ENCODE data around the gene EIF4G3.
A peak's percentile ranks its signal among the peaks of the same experiment; 100 is the strongest.

The EIF4G3 gene

DNA sequence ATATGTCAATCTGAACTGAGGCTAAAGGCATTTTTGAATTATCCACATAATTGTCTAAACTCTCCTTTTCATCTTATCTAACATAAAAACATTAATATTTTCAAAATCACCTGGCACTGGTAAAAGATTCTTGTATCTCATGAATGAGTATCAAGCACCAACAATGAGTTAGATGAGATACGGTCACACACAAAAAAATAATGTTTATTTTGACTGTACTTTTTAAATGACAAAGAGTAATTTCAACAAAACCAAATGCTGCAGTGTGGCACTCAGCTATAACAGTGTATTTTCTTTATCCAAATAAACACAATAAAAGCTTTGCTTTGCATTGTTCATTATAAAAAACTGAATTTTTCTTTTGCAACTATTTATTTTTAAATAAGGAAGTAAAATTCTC, 59.5 kb downstream of the EIF4G3 start:
- H3K9me3 ChIP-seq = no peaks in the 10 kb centered on the region
- H3K36me3 ChIP-seq = no peaks in the 10 kb centered on the region
- no peaks in the 10 kb centered on the region for H3K27me3 ChIP-seq
- H3K27ac ChIP-seq = peak overlapping the region; percentile 34
- H3K4me3 ChIP-seq (ENCODE audit: low read depth in 1 of 2, low read length in 1 of 2) = no peak overlapping the region
- H3K4me1 ChIP-seq (ENCODE audit: control insufficient read depth in 1 of 2, insufficient read depth in 1 of 2, low read depth in 1 of 2, low read length in 1 of 2) = peaks cover 15 to 21% of the 10 kb centered on the region in 2 experiments
- TF ChIP-seq CTCF (IDR thresholded peaks at IDR 0.05) = no peak

DNA sequence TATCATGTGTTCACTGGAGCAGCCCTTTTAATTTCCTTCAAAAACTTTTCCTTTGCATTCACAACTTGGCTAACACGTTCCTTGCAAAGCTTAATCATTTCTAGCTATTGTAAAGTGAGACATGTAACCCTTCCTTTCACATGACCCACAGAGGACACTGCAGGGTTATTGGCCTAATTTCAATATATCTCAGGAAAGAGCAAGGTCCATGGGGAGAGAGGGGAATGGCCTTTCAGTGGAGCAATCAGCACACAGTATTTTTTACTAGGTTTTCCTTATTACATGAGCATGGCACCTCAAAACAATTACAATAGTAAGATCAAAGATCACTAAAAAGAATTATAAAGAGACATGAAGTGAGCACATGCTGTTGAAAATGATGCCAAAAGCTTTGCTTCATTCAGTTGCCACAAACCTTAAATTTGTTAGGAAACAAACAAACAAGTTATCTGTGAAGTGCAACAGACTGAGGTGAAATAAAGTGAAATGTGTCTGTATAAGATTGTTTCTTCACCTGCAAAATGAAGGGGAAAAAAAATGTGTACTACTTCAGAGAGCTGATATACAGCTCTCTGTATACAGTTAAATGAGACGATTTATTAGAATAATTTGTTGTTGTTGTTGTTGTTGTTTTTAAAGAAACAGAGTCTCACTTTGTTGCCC, 61.5 kb downstream of the EIF4G3 start:
- no peak overlapping the region for H3K4me3 ChIP-seq (ENCODE audit: low read depth in 1 of 2, low read length in 1 of 2)
- peaks cover 15 to 21% of the 10 kb centered on the region in 2 experiments for H3K4me1 ChIP-seq (ENCODE audit: control insufficient read depth in 1 of 2, insufficient read depth in 1 of 2, low read depth in 1 of 2, low read length in 1 of 2)
- no peaks in the 10 kb centered on the region for H3K9me3 ChIP-seq
- H3K27me3 ChIP-seq = no peaks in the 10 kb centered on the region
- peak overlapping the region; percentile 31 for H3K27ac ChIP-seq
- no peaks in the 10 kb centered on the region for H3K36me3 ChIP-seq
- no peak for TF ChIP-seq CTCF (IDR thresholded peaks at IDR 0.05)

GRCh38 chr1:21114431-21114830, 62.3 kb downstream of the EIF4G3 start:
- H3K4me3 ChIP-seq (ENCODE audit: low read depth in 1 of 2, low read length in 1 of 2) = no peak overlapping the region
- no peaks in the 10 kb centered on the region for H3K9me3 ChIP-seq
- TF ChIP-seq CTCF (IDR thresholded peaks at IDR 0.05) = no peak
- H3K4me1 ChIP-seq (ENCODE audit: control insufficient read depth in 1 of 2, insufficient read depth in 1 of 2, low read depth in 1 of 2, low read length in 1 of 2) = peaks cover 18 to 21% of the 10 kb centered on the region in 2 experiments
- H3K36me3 ChIP-seq = no peaks in the 10 kb centered on the region
- H3K27ac ChIP-seq = peak overlapping the region; percentile 31
- no peaks in the 10 kb centered on the region for H3K27me3 ChIP-seq

DNA sequence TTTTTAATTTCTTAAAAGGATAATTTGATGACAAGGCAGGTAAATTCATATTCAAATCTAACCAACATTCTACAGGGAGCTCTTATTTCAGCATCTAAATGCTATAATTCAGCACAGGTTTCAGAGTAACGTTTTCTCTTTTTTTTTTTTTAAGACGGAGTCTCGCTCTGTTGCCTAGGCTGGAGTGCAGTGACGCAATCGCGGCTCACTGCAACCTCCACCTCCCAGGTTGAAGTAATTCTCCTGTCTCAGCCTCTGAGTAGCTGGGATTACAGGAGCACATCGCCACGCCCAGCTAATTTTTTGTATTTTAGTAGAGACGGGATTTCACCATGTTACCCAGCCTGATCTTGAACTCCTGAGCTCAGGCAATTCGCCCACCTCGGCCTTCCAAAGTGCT, 66.5 kb downstream of the EIF4G3 start:
- Histone ChIP-seq H3K4me3 (ENCODE audit: low read depth in 1 of 2, low read length in 1 of 2) (no peak overlapping the region), H3K9me3 (no peaks in the 10 kb centered on the region), H3K27ac (no peak overlapping the region), H3K4me1 (ENCODE audit: control insufficient read depth in 1 of 2, insufficient read depth in 1 of 2, low read depth in 1 of 2, low read length in 1 of 2) (peaks cover 10% of the 10 kb centered on the region in 2 experiments), H3K27me3 (no peaks in the 10 kb centered on the region), H3K36me3 (no peaks in the 10 kb centered on the region)
- TF ChIP-seq CTCF (IDR thresholded peaks at IDR 0.05) = no peak

- Histone ChIP-seq H3K4me3 (ENCODE audit: low read depth in 1 of 2, low read length in 1 of 2) (no peak overlapping the region), H3K9me3 (no peaks in the 10 kb centered on the region), H3K27me3 (no peaks in the 10 kb centered on the region), H3K36me3 (peaks cover 3% of the 10 kb centered on the region), H3K4me1 (ENCODE audit: control insufficient read depth in 1 of 2, insufficient read depth in 1 of 2, low read depth in 1 of 2, low read length in 1 of 2) (peaks cover 0 to 3% of the 10 kb centered on the region in 2 experiments), H3K27ac (no peak overlapping the region)
- TF ChIP-seq CTCF (IDR thresholded peaks at IDR 0.05) = no peak
These were observed 70.0 kb downstream of the EIF4G3 start for GRCh38 chr1:21106709-21107108.
